ENCODE measurements around the gene TMIGD2. TPM values are rescaled to one million over a fixed set of nuclear protein-coding genes. Genes with fewer than 3 reads are reported as not detected.

The TMIGD2 gene
- total and polyA plus RNA-seq, 2 of the 4 experiments (the other 2 are of a cell fraction) = not detected

DNA sequence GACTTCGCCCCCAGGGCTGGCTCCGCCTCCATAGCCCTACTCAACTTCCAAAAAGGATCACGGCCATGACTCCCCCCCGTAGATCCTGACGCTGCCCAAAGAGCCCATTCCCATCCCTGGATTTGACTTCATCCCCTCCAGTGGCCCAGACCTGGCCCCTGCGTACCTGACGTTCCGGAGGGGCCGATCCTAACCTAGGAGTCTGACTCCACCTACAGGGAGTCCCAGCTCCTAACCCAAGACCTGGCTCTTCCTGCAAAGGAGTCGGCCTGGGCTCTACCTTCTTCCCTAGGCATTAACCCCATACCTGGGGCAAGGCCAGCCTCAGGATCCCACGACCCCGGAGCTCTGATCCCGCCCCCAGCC is 25.7 kb upstream of the TMIGD2 start:
- Histone ChIP-seq H3K23ac (ENCODE audit: low read depth, low read length) (no peak overlapping the region), H3K56ac (ENCODE audit: extremely low read depth, insufficient read depth, low read length) (no peak overlapping the region), H3K9me1 (ENCODE audit: insufficient read depth, low read length) (no peaks in the 10 kb centered on the region), H4K5ac (ENCODE audit: low read depth, low read length) (no peak overlapping the region), H2AK9ac (replicated peaks; ENCODE audit: low read depth, low read length, poor library complexity) (peak overlapping the region; percentile 28), H4K8ac (ENCODE audit: low read depth in 2 of 2, low read length in 2 of 2) (no peak overlapping the region), H3K9ac (ENCODE audit: low read depth, low read length) (no peak overlapping the region), H4K91ac (ENCODE audit: insufficient read depth, low read depth, low read length) (no peak overlapping the region), H3K18ac (ENCODE audit: low read depth, low read length) (no peak overlapping the region), H3K36me3 (ENCODE audit: control insufficient read depth, insufficient read depth, low read length) (no peaks in the 10 kb centered on the region), H2BK120ac (ENCODE audit: low read depth, low read length) (no peak overlapping the region), H3K9me3 (ENCODE audit: control insufficient read depth, insufficient read depth, low read length) (no peaks in the 10 kb centered on the region), H4K20me1 (ENCODE audit: insufficient read depth, low read length) (no peaks in the 10 kb centered on the region), H2AK5ac (ENCODE audit: low read depth, low read length) (no peak overlapping the region), H3K27ac (ENCODE audit: insufficient read depth, low read length) (no peak overlapping the region), H2AFZ (replicated peaks; ENCODE audit: low read length, poor library complexity) (peak overlapping the region; percentile 71), H3K79me1 (ENCODE audit: low read depth in 1 of 2, low read length in 2 of 2) (no peaks in the 10 kb centered on the region), H3K27me3 (ENCODE audit: control insufficient read depth, insufficient read depth, low read length) (no peaks in the 10 kb centered on the region; the same call in 1 of the 2 replicates), H3K4me3 (ENCODE audit: insufficient read depth, low read depth, low read length) (peak overlapping the region; percentile 26; the same call in 1 of the 2 replicates), H2BK20ac (ENCODE audit: low read depth, low read length) (no peak overlapping the region), H2BK15ac (ENCODE audit: low read depth, low read length) (no peak overlapping the region), H2BK5ac (ENCODE audit: low read depth, low read length, poor library complexity, severe bottlenecking) (no peak overlapping the region), H3K14ac (replicated peaks; ENCODE audit: low read depth, low read length) (no peak overlapping the region), H3K4ac (ENCODE audit: low read depth, low read length) (no peak overlapping the region), H3K4me2 (ENCODE audit: low read depth, low read length) (peak overlapping the region; percentile 46; the same call in 1 of the 2 replicates), H3K4me1 (ENCODE audit: control insufficient read depth, insufficient read depth, low read length) (no peaks in the 10 kb centered on the region)
- ChIA-PET CTCF (no interaction called here), POLR2A (ENCODE audit: unreplicated experiment) (interaction anchor here (0.5 kb wide), 1 partner anchor 63 kb away, joined by 3 read pairs; no protein-coding TSS in a partner anchor)
- no peak for ATAC-seq (ENCODE audit: low read depth)
- intact Hi-C loops (cut with micrococcal nuclease) (no loop called here), in situ Hi-C loops (cut with MboI; ENCODE audit: low sequenced_read_pairs) (no loop called here), dilution Hi-C loops (cut with HindIII; ENCODE audit: low sequenced_read_pairs, unreplicated experiment) (no loop called here)
- DNase-seq = no peak
- TF ChIP-seq BHLHE40 (IDR thresholded peaks at IDR 0.05; ENCODE audit: low read depth, low read length) (no peak), RCOR1 (IDR thresholded peaks at IDR 0.05; ENCODE audit: insufficient replicate concordance, low read length) (no peak), SMC3 (IDR thresholded peaks at IDR 0.05; ENCODE audit: low read depth, low read length) (no peak), MAFK (IDR thresholded peaks at IDR 0.05; ENCODE audit: low read depth, low read length) (no peak), CEBPB (IDR thresholded peaks at IDR 0.05; ENCODE audit: low read depth, low read length) (no peak), FOS (IDR thresholded peaks at IDR 0.05; ENCODE audit: low read depth, low read length) (no peak), CHD1 (IDR thresholded peaks at IDR 0.05; ENCODE audit: low read depth, low read length) (no peak), RAD21 (IDR thresholded peaks at IDR 0.05; ENCODE audit: low read length) (no peak), MAZ (IDR thresholded peaks at IDR 0.05; ENCODE audit: borderline replicate concordance, low read depth, low read length) (no peak), USF2 (IDR thresholded peaks at IDR 0.05; ENCODE audit: low read depth, low read length) (no peak), CTCF (conservative IDR thresholded peaks at IDR 0.05; ENCODE audit: low read depth, low read length) (no peak), NFE2L2 (IDR thresholded peaks at IDR 0.05; ENCODE audit: low read depth, low read length) (no peak), RFX5 (IDR thresholded peaks at IDR 0.05; ENCODE audit: low read depth, low read length) (no peak), MXI1 (IDR thresholded peaks at IDR 0.05; ENCODE audit: borderline replicate concordance, low read depth, low read length) (no peak), POLR2A (IDR thresholded peaks at IDR 0.05; ENCODE audit: low read depth, low read length) (no peak)
- TF ChIP-seq, protein P1, sequence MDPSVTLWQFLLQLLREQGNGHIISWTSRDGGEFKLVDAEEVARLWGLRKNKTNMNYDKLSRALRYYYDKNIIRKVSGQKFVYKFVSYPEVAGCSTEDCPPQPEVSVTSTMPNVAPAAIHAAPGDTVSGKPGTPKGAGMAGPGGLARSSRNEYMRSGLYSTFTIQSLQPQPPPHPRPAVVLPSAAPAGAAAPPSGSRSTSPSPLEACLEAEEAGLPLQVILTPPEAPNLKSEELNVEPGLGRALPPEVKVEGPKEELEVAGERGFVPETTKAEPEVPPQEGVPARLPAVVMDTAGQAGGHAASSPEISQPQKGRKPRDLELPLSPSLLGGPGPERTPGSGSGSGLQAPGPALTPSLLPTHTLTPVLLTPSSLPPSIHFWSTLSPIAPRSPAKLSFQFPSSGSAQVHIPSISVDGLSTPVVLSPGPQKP (IDR thresholded peaks at IDR 0.05; ENCODE audit: borderline replicate concordance, low read depth, low read length) = no peak
- BruUV-seq (replicated peaks) = no TSS peak
- 19% methylated on average over 11 of the region's 13 CpGs; no CpG with 5 or more reads in 1 of the 2 experiments for WGBS, 2 experiments (ENCODE audit: extremely low coverage in 2 of 2, insufficient read length in 1 of 2)
